Neural progenitor cell (in vitro differentiated cells): ENCODE data around the gene SACS.

ENCODE experiments used
- EZH2 ChIP-seq: fragments of 200-600 bp; sonication (generic); IDR thresholded peaks from 2 replicates; pipeline ENCODE4 v1.6.1; 2017; ENCODE audit warnings: antibody characterized with exemption, mild to moderate bottlenecking, moderate library complexity
- EZH2phosphoT487 ChIP-seq: fragments of 200-600 bp; sonication (generic); IDR thresholded peaks from 2 replicates; pipeline ENCODE4 v1.6.1; 2017; ENCODE audit warnings: antibody characterized with exemption
- TF ChIP-seq, protein P1 (sequence below): fragments of 200-600 bp; sonication (generic); IDR thresholded peaks from 2 replicates; pipeline ENCODE4 v1.5.1; 2017; ENCODE audit warnings: antibody characterized with exemption, mild to moderate bottlenecking

DNA sequence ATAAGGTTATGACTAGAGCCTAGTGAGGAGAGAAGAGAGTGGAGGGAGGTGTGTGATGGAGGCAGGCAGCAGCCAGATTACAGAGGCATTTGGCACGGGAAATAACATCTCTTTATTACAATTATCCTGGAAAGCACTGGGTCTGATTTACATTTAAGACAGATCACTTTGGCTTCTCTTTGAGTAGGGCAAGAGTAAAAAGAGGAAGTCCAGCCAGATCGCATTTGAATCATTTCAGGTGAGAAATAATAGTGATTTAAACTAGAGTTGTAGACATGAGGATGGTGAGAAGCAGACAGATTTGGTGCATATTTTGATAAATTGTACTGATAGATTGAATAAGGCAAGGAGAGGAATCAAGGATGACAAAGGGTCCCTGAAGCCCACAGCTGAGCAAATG is 9.6 kb upstream of the SACS start:
- TF ChIP-seq, protein P1, sequence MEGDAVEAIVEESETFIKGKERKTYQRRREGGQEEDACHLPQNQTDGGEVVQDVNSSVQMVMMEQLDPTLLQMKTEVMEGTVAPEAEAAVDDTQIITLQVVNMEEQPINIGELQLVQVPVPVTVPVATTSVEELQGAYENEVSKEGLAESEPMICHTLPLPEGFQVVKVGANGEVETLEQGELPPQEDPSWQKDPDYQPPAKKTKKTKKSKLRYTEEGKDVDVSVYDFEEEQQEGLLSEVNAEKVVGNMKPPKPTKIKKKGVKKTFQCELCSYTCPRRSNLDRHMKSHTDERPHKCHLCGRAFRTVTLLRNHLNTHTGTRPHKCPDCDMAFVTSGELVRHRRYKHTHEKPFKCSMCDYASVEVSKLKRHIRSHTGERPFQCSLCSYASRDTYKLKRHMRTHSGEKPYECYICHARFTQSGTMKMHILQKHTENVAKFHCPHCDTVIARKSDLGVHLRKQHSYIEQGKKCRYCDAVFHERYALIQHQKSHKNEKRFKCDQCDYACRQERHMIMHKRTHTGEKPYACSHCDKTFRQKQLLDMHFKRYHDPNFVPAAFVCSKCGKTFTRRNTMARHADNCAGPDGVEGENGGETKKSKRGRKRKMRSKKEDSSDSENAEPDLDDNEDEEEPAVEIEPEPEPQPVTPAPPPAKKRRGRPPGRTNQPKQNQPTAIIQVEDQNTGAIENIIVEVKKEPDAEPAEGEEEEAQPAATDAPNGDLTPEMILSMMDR = no peak
- TF ChIP-seq EZH2 = no peak
- no peak for TF ChIP-seq EZH2phosphoT487
